H1 (cell line): ENCODE data around the gene SCYL3. TPM values are rescaled to one million over a fixed set of nuclear protein-coding genes. Genes with fewer than 3 reads are reported as not detected.

Experiments used
- CTCF ChIA-PET: fragments of 300-600 bp; sonication (Branson Sonifier 250); formaldehyde crosslinking; loops from one replicate; lab custom pipeline; 2021; ENCODE audit not compliant: partially characterized antibody; lab: Charles Lee
- POLR2A ChIA-PET: fragments of 300-600 bp; sonication (Branson Sonifier 250); formaldehyde crosslinking; loops from one replicate; lab custom pipeline; 2021; ENCODE audit warnings: inconsistent platforms; ENCODE audit not compliant: partially characterized antibody; lab: Charles Lee
- DNase-seq, 2 experiments: peaks; one replicate each; pipeline versions ENCODE4 v3.0.0 to v3.0.0-alpha.2; 2010 to 2022; ENCODE audit warnings: low spot score in 2 of 2, low read depth in 1 of 2, mixed read lengths in 1 of 2
- FAIRE-seq: peaks from 2 replicates; lab custom pipeline; 2011; peaks lifted over from hg19 to GRCh38; lab: Jason Lieb, UNC
- H2AFZ ChIP-seq: 2 replicates; pipeline ENCODE4 v1.8.1; 2012; ENCODE audit warnings: low read length, inconsistent platforms
- H2AK5ac ChIP-seq: 2 replicates; pipeline ENCODE4 v1.6.1; 2013; ENCODE audit warnings: low read depth, low read length
- H2BK120ac ChIP-seq: replicated peaks from 2 replicates; pipeline ENCODE3; 2013; ENCODE audit warnings: low read depth, low read length, inconsistent platforms
- H2BK12ac ChIP-seq: 2 replicates; pipeline ENCODE4 v1.6.1; 2013; ENCODE audit warnings: low read depth, low read length
- H2BK15ac ChIP-seq: 2 replicates; pipeline ENCODE4 v1.6.1; 2013; ENCODE audit warnings: low read length
- H2BK20ac ChIP-seq: 2 replicates; pipeline ENCODE4 v1.6.1; 2013; ENCODE audit warnings: low read length
- H2BK5ac ChIP-seq: 2 replicates; pipeline ENCODE4 v1.6.1; 2013; ENCODE audit warnings: low read depth, low read length
- H3K14ac ChIP-seq: 2 replicates; pipeline ENCODE4 v1.6.1; 2013; ENCODE audit warnings: inconsistent platforms; ENCODE audit not compliant: insufficient read length
- H3K18ac ChIP-seq: 2 replicates; pipeline ENCODE4 v1.6.1; 2013; ENCODE audit warnings: low read length; ENCODE audit errors: extremely low read depth
- H3K23ac ChIP-seq: 2 replicates; pipeline ENCODE4 v1.6.1; 2013; ENCODE audit warnings: inconsistent platforms; ENCODE audit not compliant: insufficient read length
- H3K23me2 ChIP-seq: 2 replicates; pipeline ENCODE4 v1.6.1; 2013; ENCODE audit warnings: low read depth, low read length
- H3K27ac ChIP-seq: 2 replicates; pipeline ENCODE4 v1.6.1; 2011; ENCODE audit warnings: low read depth, low read length, inconsistent platforms
- H3K27me3 ChIP-seq, 4 experiments: replicated peaks in 1 of 4; 1 replicate in 1 of 4; 2 replicates in 3 of 4; pipeline versions ENCODE4 v1.6.1 to v1.8.1; 2011 to 2013; ENCODE audit warnings: low read length in 3 of 4, mild to moderate bottlenecking in 3 of 4, inconsistent platforms in 2 of 4, mixed read lengths in 2 of 4, moderate library complexity in 1 of 4; ENCODE audit not compliant: control insufficient read depth in 3 of 4, insufficient read depth in 3 of 4; ENCODE audit errors: extremely low read depth in 1 of 4
- H3K36me3 ChIP-seq, 4 experiments: 2 replicates each; pipeline versions ENCODE4 v1.6.1 to v1.8.1; 2011 to 2013; ENCODE audit warnings: mild to moderate bottlenecking in 4 of 4, low read length in 3 of 4, moderate library complexity in 2 of 4, control low read depth in 1 of 4, inconsistent platforms in 1 of 4; ENCODE audit not compliant: insufficient read depth in 4 of 4, control insufficient read depth in 2 of 4
- H3K4ac ChIP-seq: replicated peaks from 2 replicates; pipeline ENCODE3; 2013; ENCODE audit warnings: low read length, low read depth, mixed read lengths, inconsistent platforms; ENCODE audit not compliant: insufficient read length
- H3K4me1 ChIP-seq, 4 experiments: replicated peaks in 1 of 4; 1 replicate in 1 of 4; 2 replicates in 3 of 4; pipeline versions ENCODE4 v1.6.1 to v1.8.1; 2011 to 2013; ENCODE audit warnings: low read length in 3 of 4, inconsistent platforms in 2 of 4, mixed read lengths in 1 of 4; ENCODE audit not compliant: insufficient read depth in 4 of 4, control insufficient read depth in 3 of 4
- H3K4me2 ChIP-seq, 2 experiments: 2 replicates each; pipeline versions ENCODE4 v1.6.1 to v1.8.1; 2011 to 2013; ENCODE audit warnings: low read depth in 2 of 2, low read length in 2 of 2, control low read depth in 1 of 2, inconsistent platforms in 1 of 2, mild to moderate bottlenecking in 1 of 2; ENCODE audit not compliant: insufficient read depth in 1 of 2
- H3K4me3 ChIP-seq, 4 experiments: fragments of 200-600, 300-600 bp in 1 of 4; sonication (generic), shearing (Covaris generic), sonication (Bioruptor Twin) in 1 of 4; 2 replicates each; pipeline versions ENCODE4 v1.5.1 to v1.8.1; 2011 to 2016; ENCODE audit warnings: low read length in 4 of 4, low read depth in 3 of 4, control low read depth in 2 of 4, inconsistent platforms in 2 of 4, mild to moderate bottlenecking in 2 of 4, mixed read lengths in 1 of 4, moderate library complexity in 1 of 4; ENCODE audit not compliant: insufficient read depth in 2 of 4; ENCODE audit errors: extremely low read depth in 1 of 4
- H3K56ac ChIP-seq: replicated peaks from 2 replicates; pipeline ENCODE3; 2013; ENCODE audit warnings: low read depth, mild to moderate bottlenecking, mixed read lengths, low read length, inconsistent platforms; ENCODE audit not compliant: insufficient read length
- H3K79me1 ChIP-seq: 2 replicates; pipeline ENCODE4 v1.6.1; 2013; ENCODE audit warnings: low read depth, low read length, control low read depth
- H3K79me2 ChIP-seq, 2 experiments: 2 replicates each; pipeline versions ENCODE4 v1.6.1 to v1.8.1; 2012 to 2013; ENCODE audit warnings: low read length in 2 of 2, mild to moderate bottlenecking in 2 of 2, inconsistent platforms in 1 of 2; ENCODE audit not compliant: insufficient read depth in 2 of 2, control insufficient read depth in 1 of 2
- H3K9ac ChIP-seq, 4 experiments: replicated peaks in 1 of 4; 1 replicate in 1 of 4; 2 replicates in 3 of 4; pipeline versions ENCODE4 v1.6.1 to v1.8.1; 2011 to 2013; ENCODE audit warnings: low read depth in 3 of 4, low read length in 3 of 4, control low read depth in 2 of 4, mild to moderate bottlenecking in 2 of 4, moderate library complexity in 2 of 4, inconsistent platforms in 1 of 4; ENCODE audit errors: extremely low read depth in 1 of 4
- H3K9me3 ChIP-seq, 2 experiments: 2 replicates each; pipeline versions ENCODE4 v1.6.1 to v1.8.1; 2012 to 2013; ENCODE audit warnings: mild to moderate bottlenecking in 2 of 2, moderate library complexity in 2 of 2, control low read depth in 1 of 2, inconsistent platforms in 1 of 2, low read depth in 1 of 2, low read length in 1 of 2, mixed read lengths in 1 of 2; ENCODE audit not compliant: insufficient read depth in 2 of 2
- H4K20me1 ChIP-seq, 2 experiments: replicated peaks in 1 of 2; 2 replicates each; pipeline versions ENCODE3 to v1.8.1; 2011 to 2013; ENCODE audit warnings: inconsistent platforms in 2 of 2, low read length in 2 of 2, mild to moderate bottlenecking in 1 of 2; ENCODE audit not compliant: insufficient read depth in 2 of 2, control insufficient read depth in 1 of 2
- H4K5ac ChIP-seq: 2 replicates; pipeline ENCODE4 v1.6.1; 2013; ENCODE audit warnings: low read length, low read depth, mixed read lengths, inconsistent platforms; ENCODE audit not compliant: insufficient read length
- H4K8ac ChIP-seq: 2 replicates; pipeline ENCODE4 v1.8.0; 2013; ENCODE audit warnings: mild to moderate bottlenecking, moderate library complexity, low read length, inconsistent platforms; ENCODE audit not compliant: insufficient read depth; ENCODE audit errors: extremely low read depth
- H4K91ac ChIP-seq: replicated peaks from 2 replicates; pipeline ENCODE3; 2013; ENCODE audit warnings: low read length, mixed read lengths, inconsistent platforms; ENCODE audit not compliant: insufficient read length
- BCL11A ChIP-seq, 2 experiments: IDR thresholded peaks; one replicate each; pipeline ENCODE4 v1.6.1; 2011; ENCODE audit warnings: low read depth in 2 of 2, low read length in 2 of 2, mild to moderate bottlenecking in 2 of 2
- EZH2 ChIP-seq: fragments of 200-600 bp; sonication (generic); IDR thresholded peaks from 2 replicates; pipeline ENCODE4 v1.7.1; 2012; ENCODE audit warnings: low read depth, mild to moderate bottlenecking, moderate library complexity, low read length, inconsistent platforms; ENCODE audit not compliant: severe bottlenecking
- TAF7 ChIP-seq: optimal IDR thresholded peaks from 2 replicates; pipeline ENCODE3; 2011; ENCODE audit warnings: low read depth, mild to moderate bottlenecking, inconsistent platforms, low read length, moderate library complexity, borderline replicate concordance
- ZNF274 ChIP-seq: IDR thresholded peaks from 2 replicates; pipeline ENCODE4 v1.7.0; 2012; ENCODE audit warnings: low read length, borderline replicate concordance; ENCODE audit errors: extremely low read depth
- WGBS, 2 experiments: shearing (Covaris generic) in 1 of 2; methylation state at CpG; one replicate each; pipeline versions ENCODE4 v1.1.6 to v1.1.7; 2013 to 2015; ENCODE audit warnings: low lambda C conversion rate in 2 of 2, mixed read lengths in 2 of 2, inconsistent platforms in 1 of 2, low coverage in 1 of 2, missing lambda C conversion rate in 1 of 2; ENCODE audit not compliant: insufficient replicate concordance in 2 of 2, insufficient coverage in 1 of 2, insufficient read length in 1 of 2; ENCODE audit errors: extremely low coverage in 1 of 2, missing lambda C conversion rate in 1 of 2; 5-methylcytosine and 5-hydroxymethylcytosine counted together
- polyA plus RNA-seq, 7 experiments: library from polyadenylated mRNA; depleted of rRNA in 3 of 7; stranded (reverse) in 5 of 7; unstranded in 2 of 7; fragments of >200 nt in 5 of 7; fragments of 200-250 nt in 2 of 7; gene quantifications; 1 replicate in 5 of 7; 2 replicates in 1 of 7; 4 replicates in 1 of 7; pipeline versions ENCODE4 v1.2.1 to v1.2.3, GENCODE V29; 2011 to 2013; ENCODE audit warnings: missing spikeins in 2 of 7, mixed read lengths in 2 of 7
- total RNA-seq: library from RNA; stranded (reverse); fragmentation: NEBNext Ultra II Directional; extraction: Animal tissue kit (Norgen Biotek cat#: 25700); gene quantifications from 2 replicates; pipeline ENCODE4 v1.2.1, GENCODE V29; 2021

SCYL3 gene
- total and polyA plus RNA-seq, 2 of the 8 experiments (the other 6 are each of a cell fraction or from before 2014, with no cell fraction given) = 2.7 to 5.3 TPM

- Histone ChIP-seq H2BK5ac (no peak overlapping the region), H2AFZ (0 out of 2 replicates have a peak overlapping the region, but pooled peaks have one; percentile 4), H3K36me3 (no peaks in the 10 kb centered on the region), H2BK15ac (no peak overlapping the region), H4K20me1 (peaks cover 0 to 1% of the 10 kb centered on the region in 2 experiments), H3K23ac (no peak overlapping the region), H3K4me1 (peaks cover 0 to 6% (median 4%) of the 10 kb centered on the region in 4 experiments; a peak in 4 of 7 replicates), H4K5ac (no peak overlapping the region), H3K14ac (no peak overlapping the region), H3K27ac (no peak overlapping the region), H2AK5ac (no peak overlapping the region), H4K8ac (no peak overlapping the region), H3K79me2 (peaks cover 0 to 14% of the 10 kb centered on the region in 2 experiments; a peak in 2 of 4 replicates), H4K91ac (no peak overlapping the region), H2BK20ac (peak overlapping the region; percentile 27; the same call in 1 of the 2 replicates), H3K79me1 (no peaks in the 10 kb centered on the region), H3K9ac (no peak overlapping the region), H3K27me3 (no peaks in the 10 kb centered on the region), H3K56ac (no peak overlapping the region), H2BK12ac (peak overlapping the region; percentile 64; the same call in 1 of the 2 replicates), H2BK120ac (no peak overlapping the region), H3K18ac (no peak overlapping the region), H3K23me2 (peaks cover 3% of the 10 kb centered on the region), H3K9me3 (no peaks in the 10 kb centered on the region), H3K4me3 (no peak overlapping the region; a peak in 1 of 8 replicates), H3K4ac (no peak overlapping the region), H3K4me2 (peak overlapping the region in 1 of 2 experiments; percentile 4; a peak in 1 of 4 replicates)
- POLR2A ChIA-PET = no interaction called here
- no peak for DNase-seq
- WGBS, 2 experiments = 88% methylated on average over 4 of the region's 4 CpGs; no CpG with 5 or more reads in 1 of the 2 experiments
- CTCF ChIA-PET = no interaction called here
- FAIRE-seq = no peak
- no peak for TF ChIP-seq TAF7
- TF ChIP-seq BCL11A (IDR thresholded peaks at IDR 0.05; ENCODE audit: low read depth in 2 of 2, low read length in 2 of 2) = no peak
- no peak for TF ChIP-seq ZNF274
- no peak for TF ChIP-seq EZH2
Observed at GRCh38 chr1:169896013-169896412, 2.3 kb upstream of the SCYL3 start.
